Endothelial cell of hepatic sinusoid (primary cell): ENCODE results near the gene C19orf53.
"Not testable (repeated sequence)": the region's sequence is repeated elsewhere in the genome, so short reads cannot be mapped to it uniquely, and the experiment has no call there.

Experiments used
- in situ Hi-C: cut with HindIII; loops from 2 replicates; pipeline ENCODE4 v1.10.0; 2017; ENCODE audit warnings: low sequenced_read_pairs

The C19orf53 gene

GRCh38 chr19:13762635-13763235 lies 11.5 kb upstream of the C19orf53 start:
- in situ Hi-C loops = no loop called here

- in situ Hi-C loops = no loop called here
Measured at GRCh38 chr19:13763265-13763664, 11.0 kb upstream of the C19orf53 start.

GRCh38 chr19:13764101-13764807 lies 10.0 kb upstream of the C19orf53 start, which contains the start of gene MRI1:
MRI1 (plus strand) TSS chr19:13764522; CDS start chr19:13764589, 67 bp downstream.
- in situ Hi-C loops = no loop called here

- in situ Hi-C loops = no loop called here
Measured at GRCh38 chr19:13764821-13765394, 9.3 kb upstream of the C19orf53 start.

GRCh38 chr19:13765395-13766094 lies 8.7 kb upstream of the C19orf53 start:
- in situ Hi-C loops = no loop called here

GRCh38 chr19:13766095-13766481 lies 8.2 kb upstream of the C19orf53 start:
- in situ Hi-C loops = no loop called here

GRCh38 chr19:13768510-13768909 lies 5.7 kb upstream of the C19orf53 start:
- in situ Hi-C loops = no loop called here

GRCh38 chr19:13770013-13770635 lies 4.1 kb upstream of the C19orf53 start:
- in situ Hi-C loops = no loop called here

GRCh38 chr19:13778398-13778797 lies 4.1 kb downstream of the C19orf53 start:
- in situ Hi-C loops = no loop called here

- in situ Hi-C loops = no loop called here
Measured at GRCh38 chr19:13778847-13779246, 4.6 kb downstream of the C19orf53 start.

GRCh38 chr19:13779794-13780193 lies 5.5 kb downstream of the C19orf53 start:
- in situ Hi-C loops = not testable (repeated sequence)

GRCh38 chr19:13781547-13781946 lies 7.3 kb downstream of the C19orf53 start:
- in situ Hi-C loops = no loop called here

GRCh38 chr19:13782537-13782936 lies 8.3 kb downstream of the C19orf53 start:
- in situ Hi-C loops = no loop called here

- in situ Hi-C loops = no loop called here
Measured at GRCh38 chr19:13783565-13784500, 9.6 kb downstream of the C19orf53 start.

- in situ Hi-C loops = no loop called here
Measured at GRCh38 chr19:13784731-13785452, 10.6 kb downstream of the C19orf53 start.

- in situ Hi-C loops = no loop called here
Measured at GRCh38 chr19:13788991-13789390, 14.7 kb downstream of the C19orf53 start.

GRCh38 chr19:13790354-13790753 lies 16.1 kb downstream of the C19orf53 start:
- in situ Hi-C loops = no loop called here

GRCh38 chr19:13793317-13793716 lies 19.1 kb downstream of the C19orf53 start:
- in situ Hi-C loops = not testable (repeated sequence)

- in situ Hi-C loops = no loop called here
Measured at GRCh38 chr19:13794398-13794756, 20.1 kb downstream of the C19orf53 start.
